Stimulated activated CD8-positive, alpha-beta memory T cell treated with anti-CD3 and anti-CD28 coated beads, Interleukin-2, amount 100 ng/mL, for 1 hour (primary cell): ENCODE measurements around the gene NOA1.

Experiments
- DNase-seq, 2 donors: peaks; one replicate each; pipeline ENCODE4 v3.0.0-alpha.2; 2020; ENCODE audit warnings: low read depth in 2 of 2

Gene NOA1

DNA sequence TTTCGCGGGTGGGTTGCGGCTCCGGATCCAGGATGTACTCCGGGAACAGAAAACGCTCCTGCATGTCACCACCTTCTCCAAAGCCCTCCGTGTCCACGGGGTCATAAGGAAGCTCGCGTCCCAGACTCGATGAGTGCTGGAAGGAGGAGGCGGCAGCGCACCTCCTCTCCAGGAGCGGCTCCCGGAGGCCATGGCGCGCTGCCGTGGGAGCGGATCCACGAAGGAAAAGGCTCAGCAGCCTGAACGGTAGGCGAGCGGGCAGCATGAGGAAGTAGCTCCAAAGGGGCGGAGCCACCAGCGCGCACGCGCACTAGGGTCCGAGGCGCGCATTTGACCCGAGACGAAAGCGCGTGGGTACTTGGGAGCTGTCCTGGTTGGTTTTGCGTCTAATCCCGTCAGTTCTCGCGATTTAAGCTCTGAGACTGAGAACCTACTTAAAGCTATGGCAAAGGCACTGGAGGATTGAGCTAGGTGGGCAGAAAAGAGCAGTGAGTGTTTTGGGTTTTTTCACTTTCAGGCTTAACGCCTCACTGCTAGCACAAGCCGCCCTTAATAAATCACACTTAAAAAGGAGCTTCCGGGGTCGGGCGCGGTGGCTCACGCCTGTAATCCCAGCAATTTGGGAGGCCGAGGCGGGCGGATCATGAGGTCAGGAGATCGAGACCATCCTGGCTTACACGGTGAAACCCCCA lies at the start of gene NOA1:
TSS of gene NOA1 (minus strand) at position 286 of the 692 bp plus-strand sequence. CDS start at position 265, 21 bp downstream.
- DNase-seq, result peak; percentile 93 to 94

DNA sequence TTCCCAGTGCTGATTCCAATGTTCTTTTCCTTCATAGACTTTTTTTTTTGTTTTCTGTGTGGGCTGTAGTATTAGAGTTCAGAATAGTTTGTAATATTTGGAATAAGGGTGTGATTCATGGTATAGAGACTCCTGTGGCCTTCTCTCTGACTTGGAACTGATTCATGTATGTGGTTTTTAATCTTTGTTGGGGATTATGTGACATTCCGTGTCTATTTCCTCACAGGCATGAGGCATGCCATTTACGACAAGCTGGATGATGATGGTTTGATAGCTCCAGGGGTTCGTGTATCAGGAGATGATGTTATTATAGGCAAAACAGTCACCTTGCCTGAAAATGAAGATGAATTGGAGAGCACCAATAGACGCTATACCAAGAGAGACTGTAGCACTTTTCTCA lies 45.7 kb upstream of the NOA1 start:
- DNase-seq, result no peak

DNA sequence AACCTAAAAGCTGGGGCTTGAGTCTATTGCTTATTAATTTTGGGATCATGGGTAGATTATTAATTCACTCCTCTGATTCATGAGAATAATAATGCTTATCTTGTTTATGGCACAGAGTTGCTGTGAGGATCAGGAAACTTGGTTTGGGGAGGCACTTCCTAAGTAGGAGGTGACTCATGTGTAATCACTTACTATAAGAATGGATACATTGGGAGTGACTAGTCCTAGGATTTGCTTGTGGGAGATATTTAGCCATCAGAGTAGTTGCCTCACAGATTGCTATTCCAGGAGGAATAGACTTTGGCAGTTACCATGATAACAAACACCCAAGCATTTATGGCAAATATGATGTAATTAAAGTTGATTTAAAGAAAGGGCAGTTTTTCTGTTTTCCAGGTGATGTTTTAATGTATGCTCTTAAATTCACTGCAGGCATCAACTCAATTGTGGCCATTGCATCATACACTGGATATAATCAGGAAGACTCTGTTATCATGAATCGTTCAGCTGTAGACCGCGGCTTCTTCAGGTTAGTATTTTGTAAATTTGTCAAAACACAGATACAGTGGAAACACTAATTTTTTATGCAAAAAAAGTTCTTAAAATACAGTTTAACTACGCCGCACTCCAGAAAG lies 43.2 kb upstream of the NOA1 start:
- no peak for DNase-seq

DNA sequence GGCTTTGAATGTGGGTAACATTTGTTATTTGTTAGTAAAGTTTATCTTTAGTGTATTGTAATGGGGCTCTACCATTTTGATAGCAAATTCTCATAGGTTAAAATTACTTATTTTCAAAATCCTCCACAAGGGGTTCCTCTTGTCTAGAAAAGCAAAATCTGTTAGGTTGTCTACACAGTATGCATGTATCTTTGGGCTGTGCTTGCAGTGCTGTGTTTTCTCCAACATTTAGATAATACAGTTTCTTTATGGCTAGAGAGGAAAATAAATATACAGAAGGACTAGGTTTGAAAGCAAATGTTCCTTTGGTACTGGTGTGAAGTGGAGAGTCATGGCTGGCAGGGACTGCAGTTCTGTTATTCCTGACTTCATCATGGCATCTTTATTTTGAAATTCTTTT lies 41.6 kb upstream of the NOA1 start:
- no peak for DNase-seq

DNA sequence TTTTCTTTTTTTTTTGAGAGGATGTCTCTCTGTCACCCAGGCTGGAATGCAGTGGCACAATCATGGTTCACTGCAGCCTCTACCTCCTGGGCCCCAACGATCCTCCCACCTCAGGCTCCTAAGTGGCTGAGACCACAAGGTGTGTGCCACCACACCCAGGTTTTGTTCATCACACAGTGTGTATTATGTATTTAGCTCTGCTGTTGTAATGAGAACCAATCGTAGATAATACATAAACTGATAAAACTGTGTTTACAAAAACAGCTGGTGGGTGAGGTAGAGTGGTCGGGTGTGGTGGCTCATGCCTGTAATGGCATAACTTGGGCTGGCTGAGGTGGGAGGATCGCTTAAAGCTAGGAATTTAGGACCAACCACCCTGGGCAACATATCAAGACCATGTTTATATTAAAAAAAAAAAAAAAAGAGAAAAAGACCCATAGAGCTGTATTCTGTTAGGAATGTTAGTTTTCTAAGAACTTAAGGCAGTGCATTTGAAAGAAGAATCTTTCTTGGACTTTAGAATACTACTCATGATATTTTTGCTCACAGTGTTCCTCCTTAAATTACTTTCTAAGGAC lies 36.2 kb upstream of the NOA1 start:
- no peak for DNase-seq

DNA sequence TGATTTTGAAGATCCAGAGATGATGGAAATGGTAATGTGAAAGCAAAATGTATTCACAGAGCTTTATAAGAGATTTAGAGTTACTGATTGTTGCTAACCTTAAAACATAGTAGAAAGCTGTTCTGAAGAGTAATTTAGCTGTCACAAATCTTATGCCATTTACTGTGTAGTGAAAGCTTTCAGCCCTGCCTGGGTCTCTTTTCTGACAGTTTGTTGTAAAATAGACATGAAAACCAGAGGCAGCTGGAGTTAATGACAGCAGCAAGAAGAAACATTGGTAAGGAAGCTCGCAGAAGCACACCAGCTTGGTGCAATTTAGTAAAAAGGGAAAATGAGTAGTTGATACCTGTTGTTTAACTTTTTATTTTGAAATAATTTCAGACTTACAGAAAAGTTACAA lies 22.3 kb upstream of the NOA1 start:
- no peak for DNase-seq

DNA sequence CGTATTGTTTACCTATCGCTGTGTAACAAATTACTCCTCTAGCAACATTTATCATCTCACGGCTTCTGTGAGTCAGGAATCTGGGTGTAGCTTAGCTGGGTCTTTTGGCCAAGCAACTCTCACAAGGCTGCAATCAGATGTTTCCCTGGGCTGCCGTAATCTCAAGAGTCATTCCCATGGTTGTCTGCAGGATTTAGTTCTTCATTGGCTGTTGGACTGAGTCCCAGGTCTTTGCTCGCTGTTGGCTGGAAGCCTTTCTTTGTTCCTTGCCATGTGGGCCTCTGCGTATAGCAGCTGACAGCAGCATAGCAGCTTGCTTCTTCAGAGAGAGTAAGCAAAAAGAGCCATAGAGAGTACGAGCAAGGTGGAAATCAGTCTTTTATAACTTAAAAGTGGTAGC lies 18.1 kb upstream of the NOA1 start:
- no peak for DNase-seq

DNA sequence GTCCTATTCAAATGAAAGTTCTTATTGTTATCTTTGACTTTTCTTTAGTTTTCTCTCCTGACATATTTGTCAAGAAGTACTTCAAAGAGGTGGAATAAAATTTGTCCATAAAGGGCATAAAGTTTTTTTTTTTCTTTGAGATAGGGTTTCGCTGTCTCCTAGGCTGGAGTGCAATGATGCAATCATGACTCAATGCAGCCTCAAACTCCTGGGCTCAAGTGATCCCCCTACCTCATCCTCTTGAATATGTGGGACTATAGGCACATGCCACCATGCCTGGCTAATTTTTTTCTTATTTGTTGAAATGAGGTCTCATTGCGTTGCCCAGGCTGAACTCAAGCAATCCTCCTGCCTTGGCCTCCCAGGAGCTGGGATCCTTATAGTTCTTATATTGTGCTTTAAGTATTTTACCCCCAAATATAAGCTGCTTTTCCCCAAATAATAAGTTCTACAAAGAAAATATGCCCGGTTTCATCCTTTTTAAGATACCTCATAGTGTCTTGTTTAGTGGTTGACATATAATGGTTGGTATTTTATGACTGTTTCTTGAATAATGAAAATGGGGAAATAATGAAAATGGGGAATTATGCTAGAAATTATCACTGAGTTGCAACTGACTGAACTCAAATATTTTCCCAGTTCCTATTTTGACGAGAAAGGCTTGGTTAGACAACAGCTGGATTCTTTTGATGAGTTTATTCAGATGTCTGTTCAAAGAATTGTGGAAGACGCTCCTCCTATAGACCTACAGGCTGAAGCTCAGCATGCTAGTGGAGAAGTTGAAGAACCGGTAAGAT lies 12.9 kb upstream of the NOA1 start:
- no peak for DNase-seq

DNA sequence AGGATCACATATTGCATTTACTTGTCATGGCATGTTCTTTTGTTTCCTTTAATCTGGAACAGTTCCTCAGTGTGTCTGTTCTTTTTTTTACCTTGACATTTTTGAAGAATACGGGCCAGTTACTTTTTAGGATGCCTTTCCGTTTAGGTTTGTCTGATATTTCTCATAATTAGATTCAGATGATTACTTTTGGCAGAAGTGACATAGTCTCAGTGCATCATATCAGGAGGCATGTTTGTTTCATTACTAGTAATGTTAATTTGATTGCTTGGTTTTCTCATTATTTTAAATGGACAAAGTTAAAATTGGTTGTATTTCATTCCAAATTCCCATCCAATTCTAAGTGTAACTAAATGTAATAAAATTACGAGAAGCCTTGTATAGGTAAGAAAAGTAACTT lies 9.5 kb upstream of the NOA1 start:
- DNase-seq, result no peak

DNA sequence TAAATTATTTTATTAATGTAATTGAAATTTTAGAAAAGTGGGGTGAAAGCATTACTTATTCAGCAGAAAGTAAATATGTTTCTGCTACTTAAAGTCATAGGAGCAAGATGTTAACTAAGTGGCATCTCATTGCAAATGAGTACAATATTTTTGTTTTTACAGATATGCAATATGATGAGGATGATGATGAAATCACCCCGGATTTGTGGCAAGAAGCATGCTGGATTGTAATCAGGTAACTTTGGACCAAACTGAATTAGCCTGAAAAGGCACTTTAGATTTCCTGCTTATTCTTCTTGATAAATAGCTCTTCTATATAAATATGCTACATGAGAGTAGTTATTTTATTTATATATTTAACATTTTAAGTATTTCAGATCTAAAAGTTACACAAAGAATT lies 8.8 kb upstream of the NOA1 start:
- DNase-seq, result no peak

DNA sequence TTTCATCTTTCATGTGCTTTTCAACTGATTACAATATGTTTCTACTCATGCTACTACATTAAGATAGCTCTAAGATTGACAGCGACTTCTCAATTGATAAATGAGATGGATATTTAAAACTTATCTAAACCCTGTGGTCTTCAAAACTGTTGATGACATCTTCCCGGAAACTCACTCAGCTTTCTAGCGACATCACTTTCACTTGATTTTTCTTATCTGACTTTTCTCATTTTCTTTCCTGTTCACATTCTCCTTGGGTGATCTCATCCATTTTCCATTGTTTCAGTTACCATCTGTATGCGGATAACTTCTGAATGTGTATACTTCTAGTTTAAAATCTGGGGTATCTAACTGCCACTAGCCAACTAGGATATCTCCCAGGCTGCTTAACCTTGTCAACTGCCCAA lies 4.4 kb upstream of the NOA1 start:
- DNase-seq, result no peak

DNA sequence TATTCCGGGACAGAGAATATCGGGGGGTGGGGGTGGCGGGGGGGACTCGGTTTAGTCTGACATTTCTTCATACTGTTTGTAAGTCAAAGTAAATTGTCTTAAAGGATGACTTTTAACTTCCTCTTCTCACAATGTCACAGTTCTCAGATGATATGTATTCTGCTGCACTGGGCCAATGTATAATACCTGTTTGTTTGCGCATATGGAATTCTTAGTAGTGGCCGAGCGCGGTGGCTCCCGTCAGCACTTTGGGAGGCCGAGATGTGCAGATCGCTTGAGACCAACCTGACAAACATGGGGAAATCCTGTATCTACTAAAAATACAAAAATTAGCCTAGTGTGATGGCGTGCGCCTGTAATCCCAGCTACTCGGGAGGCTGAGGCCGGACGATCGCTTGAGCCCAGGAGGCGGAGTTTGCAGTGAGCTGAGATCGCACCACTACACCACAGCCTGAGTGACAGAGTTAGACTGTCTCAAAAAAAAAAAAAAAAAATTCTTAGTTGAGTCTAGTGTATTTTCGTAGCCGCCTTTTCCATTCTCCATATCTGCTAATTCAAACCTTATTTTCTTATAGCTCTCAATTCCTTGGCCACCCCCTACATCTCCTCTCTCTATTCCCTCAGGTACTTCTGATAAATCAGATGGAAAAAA lies 2.1 kb upstream of the NOA1 start:
- no peak for DNase-seq

DNA sequence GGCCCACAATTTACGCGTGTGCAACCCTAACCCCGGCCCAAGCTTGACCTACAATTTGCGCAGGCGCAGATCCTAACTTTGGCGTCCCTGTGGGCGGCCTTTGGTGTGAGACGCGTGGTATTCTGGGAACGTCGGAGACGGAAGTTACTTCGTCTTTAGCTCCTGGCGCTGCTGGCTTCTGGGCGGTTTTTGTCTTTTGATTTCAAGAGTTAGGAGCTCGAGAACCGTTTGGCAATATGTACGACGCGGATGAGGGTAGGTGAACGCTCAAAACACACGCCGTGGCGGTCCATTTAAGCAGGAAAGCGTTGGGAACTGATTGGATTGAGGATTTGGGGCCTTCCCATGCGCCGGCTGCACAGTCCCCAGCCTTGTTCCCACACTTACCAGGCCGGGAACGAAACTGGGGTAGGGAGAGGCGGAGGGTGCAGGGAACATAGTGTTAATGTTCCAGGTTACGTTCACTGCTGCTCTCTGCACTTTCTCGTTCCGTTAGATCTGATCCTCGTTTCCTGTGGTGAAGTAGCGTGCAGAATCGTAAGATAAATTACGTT lies 1.4 kb upstream of the NOA1 start, which contains the start of gene POLR2B:
TSS of gene POLR2B (plus strand) at position 147 of the 554 bp plus-strand sequence. CDS start at position 237, 90 bp downstream.
- DNase-seq, result peak; percentile 65 to 73

DNA sequence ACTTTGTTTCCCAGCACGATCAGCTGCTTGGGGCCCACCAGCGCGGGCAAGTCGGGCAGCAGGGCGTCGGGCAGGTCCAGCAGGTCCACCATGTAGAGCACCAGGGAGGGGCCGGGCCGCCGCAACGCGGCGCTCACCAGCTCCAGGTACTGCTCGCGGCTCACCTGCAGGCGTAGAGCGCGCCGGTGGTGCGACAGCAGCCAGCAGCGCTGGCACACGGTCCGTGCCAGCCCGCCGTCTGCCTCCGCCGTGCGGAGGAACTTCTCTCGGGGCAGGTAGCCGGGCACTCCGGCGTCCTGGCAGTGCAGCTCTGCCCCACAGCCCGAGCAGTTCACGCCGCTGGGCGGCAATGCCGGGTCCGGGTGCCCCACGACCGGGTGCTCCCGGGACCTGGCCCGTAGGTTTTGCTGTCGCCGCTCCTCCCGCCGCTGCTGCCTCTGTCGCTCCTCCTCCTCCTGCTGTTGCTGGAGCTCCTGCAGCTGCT lies 527 bp downstream of the NOA1 start:
- peak in 1 of 2 donors; percentile 24 for DNase-seq

DNA sequence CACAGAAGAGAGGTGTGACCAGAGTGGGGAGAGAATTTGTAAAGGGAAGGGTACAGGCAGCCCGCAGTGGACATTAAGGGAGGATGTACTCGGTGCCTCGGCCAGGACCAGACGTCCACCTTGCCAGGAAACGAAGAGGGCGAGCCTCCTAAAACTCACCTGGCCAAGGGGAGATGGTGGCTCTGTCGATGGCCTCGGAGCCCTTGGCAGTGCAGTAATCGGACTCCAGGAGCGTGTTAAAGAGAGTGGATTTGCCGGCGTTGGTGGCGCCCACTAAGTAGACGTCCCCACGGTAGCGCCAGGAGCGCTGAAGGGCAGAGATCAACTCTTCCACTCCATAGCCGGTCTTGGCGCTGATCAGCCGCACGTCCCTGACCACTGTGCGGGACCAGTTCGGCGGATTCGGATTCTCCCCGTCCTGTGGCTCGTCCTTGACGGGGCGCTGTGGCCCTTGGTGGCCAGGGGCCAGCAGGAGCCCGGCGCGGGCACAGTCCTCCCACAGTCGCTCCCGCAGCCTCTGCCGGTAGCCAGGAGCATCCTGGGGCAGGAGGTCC lies 1.0 kb downstream of the NOA1 start:
- no peak for DNase-seq

DNA sequence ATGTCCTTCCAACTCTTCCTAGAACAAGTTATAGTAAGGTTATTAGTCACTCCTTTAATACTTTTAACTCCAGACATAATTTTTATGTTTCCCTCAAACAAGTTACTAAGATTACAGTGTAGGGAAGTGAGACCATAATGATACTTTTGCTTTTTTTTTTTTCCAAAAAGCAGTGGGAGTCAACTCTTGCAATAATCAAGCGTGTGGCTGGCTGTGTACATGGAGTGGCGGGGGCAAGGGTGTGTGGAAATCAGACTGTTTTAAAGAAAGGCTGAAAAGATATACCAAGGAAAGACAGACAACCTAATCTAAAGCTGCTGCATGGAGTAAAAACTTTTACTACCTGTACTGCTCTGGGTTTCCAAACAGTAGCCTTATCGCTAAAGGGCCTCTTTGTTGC lies 4.1 kb downstream of the NOA1 start:
- no peak for DNase-seq

DNA sequence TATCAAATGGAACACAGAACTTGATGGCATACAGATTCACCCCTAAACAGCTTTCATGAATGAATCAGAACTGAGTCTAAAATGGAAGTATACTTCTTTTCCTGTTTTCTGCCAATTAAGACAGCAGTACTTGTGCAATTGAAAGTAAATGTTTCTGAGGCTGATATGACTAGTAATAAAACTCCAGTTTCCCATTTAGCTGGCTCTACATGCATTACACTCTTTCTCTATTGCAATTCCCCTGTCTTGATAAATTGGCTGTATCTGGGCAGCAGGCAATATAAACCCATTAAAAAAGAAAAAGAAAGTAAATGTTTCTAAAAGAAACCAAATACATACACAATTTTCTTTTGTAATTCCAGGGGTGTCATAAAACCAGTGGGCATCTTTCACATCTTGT lies 4.6 kb downstream of the NOA1 start:
- no peak for DNase-seq

DNA sequence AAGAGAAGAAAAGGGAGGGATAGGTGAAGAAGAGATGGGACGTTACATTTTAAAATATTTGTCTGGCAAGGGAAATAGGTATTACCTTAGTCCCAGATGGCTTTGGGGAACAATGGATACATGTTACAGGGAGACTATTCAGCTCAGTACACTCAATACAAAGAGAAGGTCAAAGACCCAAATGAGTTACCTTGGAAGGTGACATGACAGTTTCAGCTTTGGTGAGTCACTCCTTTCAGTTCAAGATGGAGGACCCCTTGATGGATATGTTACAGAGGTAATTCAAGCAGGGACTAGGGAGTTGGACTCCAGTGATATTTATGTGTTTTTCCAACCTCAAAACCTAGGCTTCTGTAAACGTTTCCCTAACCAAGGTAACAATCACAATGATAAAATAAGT lies 5.0 kb downstream of the NOA1 start:
- DNase-seq, result no peak

DNA sequence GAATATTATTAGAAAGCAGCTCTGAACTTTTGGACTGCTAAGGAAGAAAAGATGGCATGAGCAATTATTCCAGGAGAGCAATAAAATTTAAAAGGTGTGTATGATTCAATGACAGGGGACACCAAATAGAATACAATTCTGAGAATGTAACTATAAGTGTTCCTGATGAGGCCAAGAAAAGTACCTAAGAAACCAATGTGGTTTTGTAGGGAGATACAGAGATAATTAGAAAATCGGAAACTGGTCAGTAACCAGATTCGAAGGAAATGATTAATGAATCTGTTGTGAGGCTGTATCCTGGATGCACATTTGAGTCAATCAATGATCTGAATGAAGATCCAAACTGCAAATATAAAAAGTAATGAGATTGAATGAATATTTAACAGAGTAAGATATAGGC lies 6.0 kb downstream of the NOA1 start:
- no peak for DNase-seq

DNA sequence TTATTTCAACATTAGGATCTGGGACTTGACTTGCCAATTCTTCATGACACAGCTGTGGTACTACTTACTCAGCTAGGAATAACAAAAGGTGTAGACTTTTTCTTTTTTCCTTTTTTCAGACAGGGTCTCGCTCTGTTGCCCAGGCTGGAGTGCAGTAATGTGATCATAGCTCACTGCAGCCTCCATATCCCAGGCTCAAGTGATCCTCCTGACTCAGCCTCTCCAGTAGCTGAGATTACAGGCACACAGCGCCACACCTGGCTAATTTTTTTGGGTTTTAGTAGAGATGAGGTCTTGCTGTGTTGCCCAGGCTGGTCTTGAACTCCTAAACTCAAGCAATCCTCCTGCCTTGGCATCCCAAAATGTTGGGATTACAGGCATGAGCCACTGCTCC lies 16.3 kb downstream of the NOA1 start:
- no peak for DNase-seq

DNA sequence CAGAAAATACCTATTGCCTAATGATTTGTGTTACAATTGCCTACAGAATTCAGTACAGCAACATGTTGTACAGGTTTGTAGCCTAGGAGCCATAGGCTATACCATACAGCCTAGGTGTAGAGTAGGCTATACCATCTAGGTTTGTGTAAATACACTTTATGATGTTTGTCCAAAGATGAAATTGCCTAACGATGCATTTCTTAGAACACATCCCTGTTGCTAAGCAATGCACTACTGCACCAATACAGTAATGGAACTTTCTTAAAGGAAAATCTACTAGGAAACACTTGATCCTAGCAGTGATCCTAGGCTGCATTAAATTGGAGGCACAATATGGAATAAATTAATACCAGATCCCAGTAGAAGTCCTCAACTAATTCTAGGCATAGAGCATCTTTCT lies 18.3 kb downstream of the NOA1 start:
- no peak for DNase-seq
